Measurements from ENCODE around the gene ARID5B.

- TF ChIP-seq CTCF (conservative IDR thresholded peaks at IDR 0.05 in 1 of 2, IDR thresholded peaks at IDR 0.05 in 1 of 2; ENCODE audit: low read depth in 1 of 2, low read length in 2 of 2) (no peak), EZH2 (IDR thresholded peaks at IDR 0.05; ENCODE audit: low read length, missing control alignments) (no peak)
These were observed 134.9 kb downstream of the ARID5B start for GRCh38 chr10:62036186-62037081.

Data from fibroblast of lung (primary cell).